ENCODE results near the gene SPG7.

Gene SPG7

DNA sequence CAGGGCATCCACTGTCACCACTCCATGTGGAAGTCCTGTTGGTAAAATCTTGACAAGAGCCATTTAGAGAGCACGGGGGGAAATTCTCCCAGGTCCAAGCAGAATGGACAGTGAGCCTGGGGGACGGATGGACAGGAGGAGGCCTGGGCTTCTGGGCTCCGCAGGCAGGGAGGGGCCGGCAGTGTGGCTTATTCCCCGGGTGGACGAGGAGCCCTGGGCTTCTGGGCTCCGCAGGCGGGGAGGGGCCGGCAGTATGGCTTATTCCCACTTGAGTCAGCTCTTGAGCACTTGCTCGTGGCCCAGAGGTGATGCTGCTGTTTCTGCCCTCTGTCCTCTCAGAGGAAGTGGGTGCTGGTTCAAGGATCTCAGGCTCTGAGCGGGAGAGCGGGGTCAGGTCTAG lies 30.1 kb downstream of the SPG7 start:
- intact Hi-C loops (cut with DNase I) = no loop called here
- no peak for DNase-seq

DNA sequence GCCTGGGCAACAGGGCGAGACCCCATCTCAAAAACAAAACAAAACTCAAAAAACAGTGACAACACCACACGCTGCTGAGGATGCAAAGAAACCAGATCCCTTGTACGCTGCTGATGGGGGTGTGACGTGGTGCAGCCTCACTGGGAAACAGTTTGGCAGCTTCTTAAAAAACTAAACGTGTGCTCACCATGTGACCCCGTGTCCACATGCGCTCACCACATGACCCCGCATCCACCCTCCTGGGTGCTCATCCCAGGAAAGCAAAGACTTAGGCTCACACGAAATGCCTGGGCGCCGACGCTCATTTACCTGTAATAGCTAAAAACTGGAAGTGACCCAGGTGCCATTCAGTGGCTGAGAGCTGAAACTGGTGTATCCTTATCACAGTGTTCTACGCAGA lies 32.4 kb downstream of the SPG7 start:
- intact Hi-C loops (cut with DNase I) = no loop called here
- DNase-seq = no peak

DNA sequence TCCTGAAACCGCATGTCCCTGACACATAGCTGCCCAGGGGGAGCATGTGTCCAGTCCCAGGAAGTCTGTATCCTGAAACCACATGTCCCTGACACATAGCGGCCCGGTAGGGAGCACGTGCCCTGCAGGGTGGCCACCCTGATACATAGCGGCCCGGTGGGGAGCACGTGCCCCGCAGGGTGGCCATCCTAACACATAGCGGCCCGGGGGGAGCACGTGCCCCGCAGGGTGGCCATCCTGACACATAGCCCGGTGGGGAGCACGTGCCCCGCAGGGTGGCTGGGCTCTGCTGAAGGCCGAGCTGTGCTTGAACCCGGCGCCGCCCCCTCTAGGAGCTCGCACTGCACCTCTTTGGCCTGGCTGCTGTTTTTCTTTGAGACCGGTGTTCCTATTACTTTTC lies 33.6 kb downstream of the SPG7 start:
- intact Hi-C loops (cut with DNase I) = no loop called here
- no peak for DNase-seq

DNA sequence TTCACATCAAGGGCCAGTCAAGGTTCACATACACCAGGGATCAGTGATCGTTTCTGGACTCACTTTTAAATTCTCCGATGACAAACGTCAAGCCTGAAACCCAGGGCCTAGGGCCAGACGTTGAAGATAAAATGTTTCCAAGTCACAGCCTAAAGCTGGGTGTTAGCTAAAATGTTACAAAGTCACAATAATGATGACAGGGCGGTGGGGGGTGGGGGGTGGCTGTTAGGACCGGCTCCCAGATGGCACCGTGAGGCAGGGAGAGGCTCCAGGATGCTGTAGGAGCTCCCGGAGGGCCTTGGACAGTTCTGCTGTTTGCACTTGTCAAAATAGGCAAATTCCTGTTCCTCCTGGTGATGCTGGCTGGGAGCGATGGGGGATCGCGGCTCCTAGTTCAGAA lies 35.9 kb downstream of the SPG7 start:
- DNase-seq = no peak
- intact Hi-C loops (cut with DNase I) = no loop called here

DNA sequence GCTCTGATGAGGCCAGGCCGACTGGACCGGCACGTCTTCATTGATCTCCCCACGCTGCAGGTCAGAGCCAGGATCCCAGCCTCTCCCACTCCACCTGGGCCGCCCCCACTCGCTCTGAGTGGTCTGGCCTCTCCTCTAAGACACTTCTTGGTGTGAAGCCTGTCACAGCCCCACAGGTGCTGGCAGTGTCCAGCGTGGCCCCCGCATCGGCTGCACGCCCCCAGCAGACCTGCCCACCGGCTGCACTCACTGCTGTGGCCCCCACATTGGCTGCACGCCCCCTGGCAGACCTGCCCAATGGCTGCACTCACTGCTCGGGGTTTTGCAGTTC lies 36.5 kb downstream of the SPG7 start:
- intact Hi-C loops (cut with DNase I) = no loop called here
- no peak for DNase-seq

DNA sequence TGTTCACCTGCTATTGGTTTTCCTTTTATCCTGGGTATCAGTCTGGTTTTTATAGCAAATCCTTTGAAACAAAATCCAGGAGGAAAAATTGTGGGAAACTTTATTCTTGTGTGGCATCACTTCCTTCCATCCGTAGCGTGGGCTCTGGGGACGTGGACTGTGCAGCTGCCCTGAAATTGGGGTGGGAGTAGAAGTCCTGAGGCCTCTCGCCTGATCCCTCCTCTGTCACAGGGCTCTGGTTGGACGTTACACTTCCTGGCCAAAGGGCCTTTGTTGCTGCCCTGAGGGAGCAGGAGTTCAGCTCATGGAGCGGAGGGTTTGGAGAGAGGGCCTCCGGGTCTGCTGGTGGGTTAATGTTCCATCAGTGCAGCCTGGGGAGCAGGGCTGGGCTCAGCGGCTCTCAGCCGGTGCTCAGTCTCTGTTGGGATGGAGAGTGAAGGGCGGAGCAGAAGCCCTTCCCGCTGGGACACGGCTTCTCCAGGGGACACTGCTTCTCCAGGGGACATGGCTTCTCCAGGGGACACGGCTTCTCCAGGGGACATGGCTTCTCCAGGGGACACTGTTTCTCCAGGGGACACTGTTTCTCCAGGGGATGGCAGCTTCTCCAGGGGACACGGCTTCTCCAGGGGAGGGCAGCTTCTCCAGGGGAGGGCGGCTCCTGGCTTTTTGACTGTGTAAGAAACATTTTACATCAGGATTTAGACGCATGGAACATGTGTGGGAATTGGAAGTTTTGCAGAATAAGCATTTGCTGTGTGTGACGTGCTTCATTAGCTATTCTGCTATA lies 37.0 kb downstream of the SPG7 start:
- no peak for DNase-seq
- intact Hi-C loops (cut with DNase I) = no loop called here

DNA sequence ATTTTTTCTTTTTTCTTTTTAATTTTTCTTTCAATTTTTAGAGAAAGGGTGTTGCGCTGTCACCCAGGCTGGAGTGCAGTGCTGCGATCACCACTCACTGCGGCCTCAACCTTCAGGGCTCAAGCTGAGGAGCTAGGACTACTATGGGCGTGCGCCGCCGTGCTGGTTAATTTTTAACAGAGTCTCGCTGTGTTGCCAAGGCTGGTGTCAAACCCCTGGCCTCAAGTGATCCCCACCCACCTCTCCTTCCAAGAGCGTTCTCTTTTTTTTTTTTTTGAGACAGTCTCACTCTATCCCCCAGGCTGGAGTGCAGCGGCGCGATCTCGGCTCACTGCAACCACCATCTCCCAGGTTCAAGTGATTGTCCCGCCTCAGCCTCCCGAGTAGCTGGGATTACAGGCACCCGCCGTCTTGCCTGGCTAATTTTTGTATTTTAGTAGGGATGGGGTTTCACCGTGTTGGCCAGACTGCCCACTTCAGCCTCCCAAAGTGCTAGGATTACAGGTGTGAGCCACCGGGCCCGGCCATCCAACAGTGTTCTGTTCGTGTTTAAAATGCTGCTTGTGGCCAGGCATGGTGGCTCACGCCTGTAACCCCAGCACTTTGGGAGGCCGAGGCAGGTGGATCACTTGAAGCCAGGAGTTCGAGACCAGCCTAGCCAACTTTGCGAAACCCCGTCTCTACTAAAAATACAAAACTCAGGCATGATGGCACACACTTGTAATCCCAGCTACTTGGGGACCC lies 37.8 kb downstream of the SPG7 start:
- intact Hi-C loops (cut with DNase I) = no loop called here
- DNase-seq = no peak

DNA sequence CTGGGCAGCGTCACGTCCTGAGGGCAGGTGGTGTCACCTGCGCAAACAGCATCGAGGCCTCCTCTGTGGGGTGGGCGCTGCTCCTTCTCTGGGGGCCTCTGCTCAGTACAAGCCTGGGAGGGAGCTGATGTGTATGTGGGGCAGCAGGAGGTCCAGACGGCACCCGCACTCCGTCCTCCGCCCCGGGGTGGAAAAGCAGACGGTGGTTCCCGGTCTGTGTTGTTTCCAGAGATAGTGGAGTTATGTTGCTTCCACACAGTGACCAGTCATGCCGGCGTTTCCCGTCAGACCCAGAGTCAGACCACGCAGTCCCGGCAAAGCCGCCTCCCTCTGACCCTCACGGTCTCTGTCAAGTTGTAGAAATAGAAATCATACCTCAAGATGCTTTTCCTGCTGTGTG lies 38.6 kb downstream of the SPG7 start:
- intact Hi-C loops (cut with DNase I) = no loop called here
- no peak for DNase-seq

DNA sequence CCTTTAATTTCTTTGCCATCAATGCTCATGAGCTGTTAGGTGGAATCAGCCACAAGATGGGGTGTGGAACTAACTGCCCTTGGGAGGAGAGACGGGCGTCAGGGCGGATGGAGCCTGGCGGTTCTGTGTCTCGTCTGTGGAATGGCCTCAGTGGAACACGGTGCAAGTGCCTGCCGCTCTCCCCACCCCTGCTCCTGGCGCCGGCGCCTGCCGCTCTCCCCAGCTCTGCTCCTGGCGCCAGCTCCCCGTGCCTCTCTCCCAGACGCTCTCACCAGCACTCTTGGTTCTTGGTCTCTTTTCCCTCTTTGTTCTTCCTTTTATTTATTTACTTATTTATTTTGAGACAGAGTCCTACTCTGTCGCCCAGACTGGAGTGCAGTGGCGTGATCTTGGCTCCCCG lies 39.1 kb downstream of the SPG7 start:
- DNase-seq = no peak
- intact Hi-C loops (cut with DNase I) = no loop called here

DNA sequence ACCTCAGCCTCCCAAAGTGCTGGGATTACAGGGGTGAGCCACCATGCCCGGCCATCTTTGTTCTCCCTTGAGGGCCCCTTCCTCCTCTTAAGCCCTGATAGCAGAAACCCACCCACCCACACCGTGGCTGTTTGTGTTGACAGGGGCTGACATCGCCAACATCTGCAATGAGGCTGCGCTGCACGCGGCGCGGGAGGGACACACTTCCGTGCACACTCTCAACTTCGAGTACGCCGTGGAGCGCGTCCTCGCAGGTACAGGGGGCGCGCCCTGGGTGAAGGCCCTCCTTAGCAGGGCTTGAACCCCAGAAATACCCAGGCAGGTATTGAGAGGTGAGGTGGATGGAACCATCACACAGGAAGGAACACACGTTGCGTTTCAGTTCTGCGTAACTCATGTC lies 39.7 kb downstream of the SPG7 start:
- DNase-seq = no peak
- intact Hi-C loops (cut with DNase I) = no loop called here

DNA sequence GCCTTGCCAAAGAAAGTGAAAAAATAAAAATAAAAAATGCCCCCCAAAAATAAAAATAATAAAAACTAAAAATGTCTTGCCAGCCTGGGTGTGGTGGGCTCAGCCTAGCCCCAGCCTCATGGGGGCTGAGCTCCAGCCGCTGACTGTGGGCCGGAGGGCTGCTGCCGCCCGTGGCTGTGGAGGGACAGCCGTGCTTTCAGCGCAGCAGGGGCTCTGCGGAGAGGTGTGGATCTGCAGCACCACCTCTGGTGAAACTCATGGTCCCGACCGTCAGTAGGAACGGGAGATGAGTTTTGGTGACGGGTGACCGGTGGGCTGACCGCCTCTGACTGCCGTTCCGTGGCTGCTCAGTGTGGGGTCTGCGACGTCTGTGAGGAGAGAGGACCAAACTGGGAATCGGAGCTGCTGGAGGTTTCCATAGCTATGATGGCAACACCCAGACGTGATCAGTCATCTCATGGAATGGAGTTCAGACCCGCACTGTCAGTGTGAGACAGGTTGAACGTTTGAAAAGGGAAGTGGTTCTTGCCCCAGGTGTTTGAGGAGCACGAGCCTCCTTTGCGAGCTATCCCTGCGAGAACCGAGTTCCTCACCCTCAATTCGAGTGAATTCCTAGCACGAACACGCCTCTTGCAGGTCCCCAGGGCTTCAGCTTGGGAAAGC lies 40.3 kb downstream of the SPG7 start:
- intact Hi-C loops (cut with DNase I) = no loop called here
- no peak for DNase-seq

DNA sequence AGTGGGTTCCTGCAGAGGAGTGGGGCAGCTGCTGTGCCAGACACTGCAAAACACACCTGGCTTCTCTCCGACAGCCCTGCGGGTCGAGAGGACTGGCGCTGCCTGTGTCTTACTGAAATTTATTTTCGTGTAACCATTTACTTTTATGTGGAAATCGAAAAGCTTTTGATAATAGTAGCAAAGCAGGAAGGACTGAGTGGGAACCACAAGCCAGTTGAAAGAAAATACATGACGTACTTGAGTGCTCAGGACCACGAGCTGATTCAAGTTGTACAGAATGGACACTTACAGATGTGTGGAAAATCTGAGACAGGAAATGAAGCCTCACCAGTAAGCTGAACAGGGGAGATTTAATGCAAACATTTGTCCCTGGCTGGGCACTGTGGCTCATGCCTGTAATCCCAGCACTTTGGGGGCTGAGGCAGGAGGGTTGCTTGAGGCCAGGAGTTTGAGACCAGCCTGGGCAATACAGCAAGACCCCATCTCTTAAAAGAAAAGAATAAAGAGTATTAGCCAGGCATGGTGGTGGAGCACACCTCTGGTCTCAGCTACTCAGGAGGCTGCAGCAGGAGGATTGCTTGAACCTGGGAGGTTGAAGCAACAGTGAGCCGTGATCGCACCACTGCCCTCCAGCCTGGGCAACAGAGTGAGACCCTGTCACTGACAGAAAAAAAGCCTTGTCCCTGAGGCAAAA lies 41.0 kb downstream of the SPG7 start:
- intact Hi-C loops (cut with DNase I) = no loop called here
- DNase-seq = no peak

DNA sequence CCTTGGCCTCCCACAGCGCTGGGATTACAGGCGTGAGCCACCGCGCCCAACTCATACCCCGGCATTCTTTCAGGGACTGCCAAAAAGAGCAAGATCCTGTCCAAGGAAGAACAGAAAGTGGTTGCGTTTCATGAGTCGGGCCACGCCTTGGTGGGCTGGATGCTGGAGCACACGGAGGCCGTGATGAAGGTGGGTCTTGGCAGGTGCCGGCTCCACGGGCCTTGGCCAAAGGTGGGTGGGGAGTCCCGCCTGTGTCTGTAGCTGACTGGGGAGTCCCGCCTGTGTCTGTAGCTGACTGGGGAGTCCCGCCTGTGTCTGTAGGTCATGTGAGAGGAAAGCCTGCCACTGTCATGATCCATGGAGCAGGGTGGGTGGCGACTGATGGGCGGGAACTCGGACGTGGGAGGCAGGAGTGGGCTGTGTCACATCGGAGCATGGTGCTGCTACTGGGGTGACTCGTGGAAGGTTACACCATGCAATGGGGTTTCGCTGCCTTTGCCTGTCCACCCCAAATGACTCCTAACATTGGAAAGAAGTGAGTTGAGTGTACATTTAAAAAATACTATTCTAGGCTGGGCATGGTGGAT lies 42.3 kb downstream of the SPG7 start:
- intact Hi-C loops (cut with DNase I) = loop anchor here (10.0 kb wide), 1 partner anchor 216 kb away; no protein-coding TSS in a partner anchor
- peak in 4 of 42 donors; percentile 30 to 62 (median 48) for DNase-seq

DNA sequence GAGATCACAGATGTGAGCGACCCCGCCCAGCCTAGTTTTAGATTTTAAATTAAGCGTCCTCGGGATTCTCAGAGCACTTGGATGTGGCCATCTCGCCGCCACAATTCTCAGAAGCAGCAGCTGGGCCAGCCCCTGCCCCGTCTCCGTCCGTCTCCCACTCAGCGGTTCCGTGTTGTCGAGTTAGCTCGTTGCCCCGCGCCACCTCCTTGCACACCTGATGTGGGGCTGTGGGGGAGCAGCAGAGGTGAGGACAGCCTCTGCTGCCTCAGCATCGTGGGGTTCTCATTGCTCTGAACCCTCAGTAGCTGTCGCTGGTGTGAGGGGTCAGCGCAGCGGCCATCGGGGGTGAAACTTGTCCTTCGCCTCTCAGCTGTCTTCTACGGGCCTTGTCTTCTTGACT lies 44.1 kb downstream of the SPG7 start:
- intact Hi-C loops (cut with DNase I) = loop anchor here (10.0 kb wide), 1 partner anchor 218 kb away; no protein-coding TSS in a partner anchor
- no peak for DNase-seq

DNA sequence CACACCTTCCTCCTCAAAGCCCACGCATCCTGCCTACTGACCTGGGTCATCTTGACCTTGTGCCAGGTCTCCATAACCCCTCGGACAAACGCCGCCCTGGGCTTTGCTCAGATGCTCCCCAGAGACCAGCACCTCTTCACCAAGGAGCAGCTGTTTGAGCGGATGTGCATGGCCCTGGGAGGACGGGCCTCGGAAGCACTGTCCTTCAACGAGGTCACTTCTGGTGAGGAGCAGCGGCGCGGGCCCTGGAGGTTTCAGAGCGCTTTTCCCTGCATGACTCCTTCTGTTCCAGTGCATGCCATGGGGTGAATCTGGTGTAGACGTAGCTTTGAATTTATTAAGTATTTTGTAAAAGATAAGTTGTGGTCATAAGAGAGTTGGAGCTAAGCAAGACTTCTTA lies 44.7 kb downstream of the SPG7 start:
- intact Hi-C loops (cut with DNase I) = loop anchor here (10.0 kb wide), 1 partner anchor 218 kb away; no protein-coding TSS in a partner anchor
- no peak for DNase-seq

DNA sequence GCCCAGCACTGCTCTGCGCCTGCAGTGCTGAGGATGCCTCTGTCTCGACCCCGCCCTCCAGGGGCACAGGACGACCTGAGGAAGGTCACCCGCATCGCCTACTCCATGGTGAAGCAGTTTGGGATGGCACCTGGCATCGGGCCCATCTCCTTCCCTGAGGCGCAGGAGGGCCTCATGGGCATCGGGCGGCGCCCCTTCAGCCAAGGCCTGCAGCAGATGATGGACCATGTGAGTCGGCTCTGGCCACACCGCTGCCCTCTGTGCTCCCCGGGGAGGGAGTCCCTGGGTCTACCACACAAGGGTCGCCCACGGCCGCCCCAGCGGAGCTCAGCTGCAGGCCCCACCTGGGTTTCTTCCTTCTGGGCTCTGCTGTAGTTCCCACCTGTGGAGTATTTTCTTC lies 45.5 kb downstream of the SPG7 start:
- DNase-seq = no peak
- intact Hi-C loops (cut with DNase I) = loop anchor here (10.0 kb wide), 1 partner anchor 219 kb away; no protein-coding TSS in a partner anchor

DNA sequence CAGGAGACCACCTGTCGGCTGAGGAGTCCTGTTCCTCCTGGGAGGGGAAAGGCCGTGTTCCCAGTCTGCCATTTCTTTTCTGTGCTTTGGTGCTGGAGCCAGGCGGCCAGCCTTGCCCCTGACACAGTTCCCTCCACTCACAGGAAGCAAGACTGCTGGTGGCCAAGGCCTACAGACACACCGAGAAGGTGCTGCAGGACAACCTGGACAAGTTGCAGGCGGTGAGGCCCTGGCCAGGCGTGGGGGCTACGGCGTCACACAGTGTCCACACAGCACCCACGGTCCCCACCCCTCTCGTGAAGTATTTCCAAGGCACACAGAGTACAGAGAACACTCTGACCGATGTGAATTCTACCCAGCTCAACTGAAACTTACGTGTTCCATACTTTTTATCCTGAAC lies 46.1 kb downstream of the SPG7 start:
- DNase-seq = no peak
- intact Hi-C loops (cut with DNase I) = loop anchor here (10.0 kb wide), 1 partner anchor 220 kb away; no protein-coding TSS in a partner anchor

DNA sequence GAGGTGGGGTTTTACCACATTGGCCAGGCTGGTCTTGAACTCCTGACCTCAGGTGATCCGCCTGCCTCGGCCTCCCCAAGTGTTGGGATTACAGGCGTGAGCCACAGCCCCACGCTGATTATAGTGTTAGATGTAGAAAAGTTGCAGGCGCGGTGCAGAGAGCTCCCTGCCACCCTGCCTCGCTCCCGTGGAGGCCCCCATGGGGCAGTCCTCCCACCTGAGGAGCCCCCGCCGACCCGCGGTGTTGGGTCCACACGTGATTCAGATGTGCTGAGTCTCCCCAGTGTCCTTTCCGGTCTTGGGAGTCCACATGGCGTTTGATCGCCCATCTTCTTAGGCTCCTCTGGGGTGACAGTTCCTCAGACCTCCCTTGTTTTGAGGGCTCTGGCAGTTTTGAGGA lies 47.1 kb downstream of the SPG7 start:
- intact Hi-C loops (cut with DNase I) = loop anchor here (5.0 to 10.0 kb wide), 3 partner anchors 48 to 220 kb away; partner anchors contain the start of genes ANKRD11 and SPG7
- DNase-seq = no peak

DNA sequence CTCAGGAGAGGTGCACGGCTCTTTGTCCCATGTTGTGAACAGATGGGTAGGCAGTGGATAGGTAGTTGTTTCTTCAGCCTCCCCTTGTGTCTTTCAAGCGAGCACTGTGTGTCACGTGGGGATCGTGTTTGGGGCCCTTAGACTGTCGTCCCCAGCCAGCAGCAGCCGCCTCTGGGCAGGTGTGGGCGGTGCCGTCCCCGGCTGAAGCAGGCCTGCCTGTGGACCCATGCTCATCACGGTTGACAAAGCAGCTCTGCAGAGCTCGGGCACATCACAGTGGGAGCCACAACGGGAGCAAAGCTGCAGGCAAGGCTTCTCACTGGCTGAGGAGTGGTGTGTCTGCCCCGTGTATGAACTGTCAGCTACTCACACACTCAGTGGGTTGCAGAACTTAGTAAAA lies 47.6 kb downstream of the SPG7 start:
- no peak for DNase-seq
- intact Hi-C loops (cut with DNase I) = loop anchor here (5.0 to 10.0 kb wide), 3 partner anchors 48 to 221 kb away; partner anchors contain the start of genes ANKRD11 and SPG7
